Transverse colon (tissue), 4 donors: ENCODE data around the gene MRPL11.

ENCODE experiments used
- CTCF ChIP-seq, 5 experiments: fragments of 200-600 bp in 3 of 5; fragments of 450-650 bp in 2 of 5; sonication (generic) in 3 of 5; IDR thresholded peaks; 1 replicate in 2 of 5; 2 replicates in 3 of 5; pipeline ENCODE4 v1.5.1; 2016 to 2017; ENCODE audit warnings: antibody characterized with exemption in 5 of 5, inconsistent platforms in 3 of 5, mild to moderate bottlenecking in 2 of 5, moderate library complexity in 1 of 5
- POLR2A ChIP-seq: fragments of 450-650 bp; IDR thresholded peaks from one replicate; pipeline ENCODE4 v1.6.1; 2016; ENCODE audit warnings: antibody characterized with exemption, mild to moderate bottlenecking, moderate library complexity
- POLR2AphosphoS5 ChIP-seq, 3 donors: sonication (generic); formaldehyde crosslinking; IDR thresholded peaks; one replicate each; pipeline ENCODE4 v1.6.1; 2016; ENCODE audit warnings: antibody characterized with exemption in 3 of 3

GRCh38 chr11:66411323-66411722 lies 27.3 kb downstream of the MRPL11 start:
- no peak for TF ChIP-seq CTCF (IDR thresholded peaks at IDR 0.05)
- no peak for TF ChIP-seq POLR2AphosphoS5 (IDR thresholded peaks at IDR 0.05)
- TF ChIP-seq POLR2A, result no peak
